Transverse colon (tissue), 4 donors: ENCODE measurements around the gene NOTCH3. TPM values are rescaled to one million over a fixed set of nuclear protein-coding genes. Genes with fewer than 3 reads are reported as not detected.

Experiments used
- DNase-seq: peaks from one replicate; pipeline ENCODE4 v3.0.0-alpha.2; 2019
- H3K27ac ChIP-seq, 4 donors: fragments of 200-600 bp; sonication (generic); 2 replicates each; pipeline ENCODE4 v1.5.1; 2016 to 2018; ENCODE audit warnings: inconsistent platforms in 4 of 4
- H3K27me3 ChIP-seq: fragments of 200-600 bp; sonication (generic); 2 replicates; pipeline ENCODE4 v1.5.1; 2017; ENCODE audit warnings: inconsistent platforms
- H3K36me3 ChIP-seq, 4 donors: fragments of 200-600 bp; sonication (generic); 2 replicates each; pipeline ENCODE4 v1.5.1; 2017 to 2019; ENCODE audit warnings: inconsistent platforms in 4 of 4
- H3K4me1 ChIP-seq, 4 donors: fragments of 200-600 bp; sonication (generic); 2 replicates each; pipeline ENCODE4 v1.5.1; 2017 to 2020; ENCODE audit warnings: inconsistent platforms in 4 of 4
- H3K4me3 ChIP-seq, 4 donors: fragments of 200-600 bp; sonication (generic); 1 replicate in 1 of 4; 2 replicates in 3 of 4; pipeline versions ENCODE4 v1.5.1 to v1.6.1; 2017 to 2019; ENCODE audit warnings: inconsistent platforms in 4 of 4
- H3K9me3 ChIP-seq, 2 donors: fragments of 200-600 bp; sonication (generic); 2 replicates each; pipeline ENCODE4 v1.5.1; 2017 to 2019; ENCODE audit warnings: inconsistent platforms in 2 of 2
- EP300 ChIP-seq: sonication (generic); formaldehyde crosslinking; IDR thresholded peaks from one replicate; pipeline ENCODE4 v1.6.1; 2017; ENCODE audit warnings: antibody characterized with exemption, low read depth
- POLR2A ChIP-seq: fragments of 450-650 bp; IDR thresholded peaks from one replicate; pipeline ENCODE4 v1.6.1; 2016; ENCODE audit warnings: antibody characterized with exemption, mild to moderate bottlenecking, moderate library complexity
- POLR2AphosphoS5 ChIP-seq, 3 donors: sonication (generic); formaldehyde crosslinking; IDR thresholded peaks; one replicate each; pipeline ENCODE4 v1.6.1; 2016; ENCODE audit warnings: antibody characterized with exemption in 3 of 3
- WGBS, 2 donors: methylation state at CpG; one replicate each; pipeline ENCODE4 v1.1.5; 2018; ENCODE audit warnings: low coverage in 1 of 2; 5-methylcytosine and 5-hydroxymethylcytosine counted together
- in situ Hi-C, 4 donors: fragments of 200-750 bp; cut with MboI; loops; one replicate each; pipeline versions ENCODE4 v1.15.0 to v1.15.1; 2017; ENCODE audit warnings: low sequenced_read_pairs in 3 of 4, low pct_ligation_motif_present in 1 of 4, low pct_unique_long_range_greater_than_20kb in 1 of 4
- intact Hi-C: fragments of 100-400 bp; cut with DNase I; formaldehyde crosslinking; loops from one replicate; pipeline ENCODE4 v1.15.1; 2023; ENCODE audit warnings: low total_unique reads
- total RNA-seq, 4 donors: library from RNA; depleted of rRNA; stranded (reverse); fragments of >200 nt; gene quantifications; one replicate each; pipeline ENCODE4 v1.1.0, GENCODE V29; 2016
- TF ChIP-seq, protein P1 (sequence below), 5 experiments: fragments of 200-600 bp in 3 of 5; fragments of 450-650 bp in 2 of 5; sonication (generic) in 3 of 5; IDR thresholded peaks; 1 replicate in 2 of 5; 2 replicates in 3 of 5; pipeline ENCODE4 v1.5.1; 2016 to 2017; ENCODE audit warnings: antibody characterized with exemption in 5 of 5, inconsistent platforms in 3 of 5, mild to moderate bottlenecking in 2 of 5, moderate library complexity in 1 of 5

Gene NOTCH3
- total RNA-seq, 4 donors from 2014 or later: 2.2 to 16.3 (median 4.7) TPM

DNA sequence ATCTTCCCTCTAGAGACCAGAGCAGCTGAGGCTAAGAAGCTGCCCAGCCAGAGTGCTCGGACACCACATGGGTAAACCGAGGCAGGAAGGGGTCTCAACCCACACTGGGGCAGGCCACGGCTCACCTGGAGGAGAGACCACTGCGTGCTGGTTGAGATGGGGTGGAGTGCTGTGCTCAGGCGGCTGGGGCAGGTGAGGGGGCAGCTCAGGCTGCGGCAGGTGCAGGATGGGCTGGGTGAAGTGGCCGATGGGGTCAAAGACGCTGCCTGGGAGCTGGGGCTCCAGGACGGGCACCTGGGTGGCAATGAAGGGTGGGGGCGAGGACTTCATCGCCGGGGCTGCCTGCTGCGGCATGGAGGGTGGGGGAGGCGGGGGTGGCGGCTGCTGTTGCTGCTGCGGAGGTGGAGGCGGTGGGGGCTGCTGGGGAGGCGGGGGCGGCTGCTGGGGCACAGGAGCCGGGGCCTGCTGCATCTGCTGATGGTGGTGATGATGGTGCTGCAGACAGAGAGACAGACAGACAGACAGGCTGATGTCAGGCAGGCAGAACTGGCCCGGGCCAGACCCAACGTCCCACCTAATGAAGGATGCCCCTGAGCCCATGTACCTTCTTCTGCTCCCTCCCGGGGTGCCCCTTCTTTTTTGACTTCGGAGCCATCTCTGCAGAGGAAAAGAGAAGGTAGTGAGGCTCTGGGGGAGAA lies 43.5 kb upstream of the NOTCH3 start:
- Histone ChIP-seq H3K4me3 (no peak overlapping the region), H3K9me3 (no peaks in the 10 kb centered on the region), H3K36me3 (peaks cover 0 to 21% (median 9%) of the 10 kb centered on the region in 4 donors), H3K4me1 (peaks cover 20 to 23% (median 21%) of the 10 kb centered on the region in 4 donors), H3K27me3 (no peaks in the 10 kb centered on the region), H3K27ac (no peak overlapping the region)
- no peak for DNase-seq
- in situ Hi-C loops: no loop called here
- intact Hi-C loops: no loop called here
- 90 to 100% methylated on average over 1 to 24 of the region's 24 CpGs for WGBS, 2 donors
- TF ChIP-seq, protein P1, sequence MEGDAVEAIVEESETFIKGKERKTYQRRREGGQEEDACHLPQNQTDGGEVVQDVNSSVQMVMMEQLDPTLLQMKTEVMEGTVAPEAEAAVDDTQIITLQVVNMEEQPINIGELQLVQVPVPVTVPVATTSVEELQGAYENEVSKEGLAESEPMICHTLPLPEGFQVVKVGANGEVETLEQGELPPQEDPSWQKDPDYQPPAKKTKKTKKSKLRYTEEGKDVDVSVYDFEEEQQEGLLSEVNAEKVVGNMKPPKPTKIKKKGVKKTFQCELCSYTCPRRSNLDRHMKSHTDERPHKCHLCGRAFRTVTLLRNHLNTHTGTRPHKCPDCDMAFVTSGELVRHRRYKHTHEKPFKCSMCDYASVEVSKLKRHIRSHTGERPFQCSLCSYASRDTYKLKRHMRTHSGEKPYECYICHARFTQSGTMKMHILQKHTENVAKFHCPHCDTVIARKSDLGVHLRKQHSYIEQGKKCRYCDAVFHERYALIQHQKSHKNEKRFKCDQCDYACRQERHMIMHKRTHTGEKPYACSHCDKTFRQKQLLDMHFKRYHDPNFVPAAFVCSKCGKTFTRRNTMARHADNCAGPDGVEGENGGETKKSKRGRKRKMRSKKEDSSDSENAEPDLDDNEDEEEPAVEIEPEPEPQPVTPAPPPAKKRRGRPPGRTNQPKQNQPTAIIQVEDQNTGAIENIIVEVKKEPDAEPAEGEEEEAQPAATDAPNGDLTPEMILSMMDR (IDR thresholded peaks at IDR 0.05): no peak

DNA sequence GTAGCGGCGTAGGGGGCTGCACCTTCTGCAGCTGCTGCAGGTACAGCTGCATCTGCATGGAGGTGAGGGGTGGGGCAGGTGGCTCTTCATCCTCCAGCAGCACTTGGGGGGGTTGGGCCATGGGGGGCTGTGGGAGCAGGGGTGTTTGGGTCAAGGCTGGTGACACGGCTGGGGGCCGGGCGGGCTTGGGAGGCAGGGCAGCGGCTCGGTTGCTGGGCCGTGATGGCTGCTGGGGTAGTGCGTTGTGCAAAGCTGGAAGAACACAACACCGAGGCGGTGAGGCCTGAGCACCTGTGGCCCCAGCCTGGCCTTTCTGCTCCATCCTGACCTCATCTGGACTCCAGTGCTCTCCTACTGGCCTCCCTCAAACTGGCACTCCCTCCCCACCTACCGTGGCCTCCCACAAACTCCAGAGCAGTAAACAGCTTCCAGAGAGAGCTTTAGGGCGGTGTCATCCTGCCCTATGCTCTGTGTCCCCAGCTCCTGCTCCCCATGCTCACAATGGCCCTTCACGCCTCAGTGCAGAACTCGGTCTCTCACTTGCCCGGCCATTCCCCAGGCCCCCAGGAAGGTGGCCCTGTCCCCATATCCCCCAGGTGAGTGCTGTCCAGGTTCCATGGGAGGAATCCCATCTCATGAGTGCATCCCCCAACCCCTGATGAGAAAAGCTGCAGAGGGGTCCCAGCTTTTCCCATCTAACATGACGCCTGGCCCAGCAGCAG lies 42.6 kb upstream of the NOTCH3 start:
- intact Hi-C loops: no loop called here
- DNase-seq: no peak
- Histone ChIP-seq H3K36me3 (peaks cover 0 to 30% (median 13%) of the 10 kb centered on the region in 4 donors), H3K4me3 (no peak overlapping the region), H3K4me1 (peaks cover 12 to 14% (median 14%) of the 10 kb centered on the region in 4 donors), H3K27me3 (no peaks in the 10 kb centered on the region), H3K27ac (no peak overlapping the region), H3K9me3 (no peaks in the 10 kb centered on the region)
- TF ChIP-seq POLR2AphosphoS5 (IDR thresholded peaks at IDR 0.05): no peak
- TF ChIP-seq EP300: no peak
- TF ChIP-seq, protein P1 (IDR thresholded peaks at IDR 0.05): no peak
- TF ChIP-seq POLR2A: no peak
- 92 to 97% methylated on average over 6 to 17 of the region's 17 CpGs for WGBS, 2 donors
- in situ Hi-C loops: no loop called here

DNA sequence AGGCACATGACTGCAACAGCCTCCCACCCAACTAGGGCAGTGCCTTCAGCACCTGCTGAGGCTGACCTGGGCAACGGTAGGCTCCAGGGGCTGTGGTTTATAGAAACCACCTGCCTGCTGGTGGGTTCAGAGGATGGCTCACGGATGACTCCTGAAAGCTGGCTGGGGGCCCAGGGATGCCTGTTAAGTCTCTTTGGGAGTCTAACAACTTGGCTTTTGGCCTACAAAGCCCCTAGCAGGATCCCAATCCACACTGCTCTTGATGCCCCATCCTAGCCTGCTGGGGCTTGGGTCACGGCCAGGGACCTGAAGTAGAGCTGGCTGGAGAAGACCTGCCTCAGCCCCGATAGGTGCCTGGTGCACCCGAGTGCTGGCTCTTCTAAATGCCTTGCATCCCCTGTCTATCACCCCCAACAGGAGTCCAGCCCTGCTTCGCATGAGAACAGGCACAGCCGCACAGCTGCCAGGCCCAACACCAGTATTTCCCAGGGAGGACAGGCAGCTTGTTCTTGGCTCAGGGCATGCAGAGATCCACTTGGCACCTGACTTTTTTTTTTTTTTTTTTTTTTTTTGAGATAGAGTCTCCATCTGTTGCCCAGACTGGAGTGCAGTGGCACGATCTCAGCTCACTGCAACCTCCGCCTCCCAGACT lies 40.6 kb upstream of the NOTCH3 start:
- Histone ChIP-seq H3K36me3 (peaks cover 0 to 44% (median 13%) of the 10 kb centered on the region in 4 donors), H3K9me3 (no peaks in the 10 kb centered on the region), H3K4me3 (no peak overlapping the region), H3K27ac (no peak overlapping the region), H3K4me1 (no peaks in the 10 kb centered on the region), H3K27me3 (no peaks in the 10 kb centered on the region)
- DNase-seq: no peak
- in situ Hi-C loops (no loop called here), intact Hi-C loops (no loop called here)
- WGBS, 2 donors: 87% methylated on average over 8 of the region's 9 CpGs; no CpG with 5 or more reads in 1 of the 2 donors
- TF ChIP-seq POLR2A (no peak), POLR2AphosphoS5 (IDR thresholded peaks at IDR 0.05) (no peak), EP300 (no peak)
- TF ChIP-seq, protein P1 (IDR thresholded peaks at IDR 0.05): no peak

DNA sequence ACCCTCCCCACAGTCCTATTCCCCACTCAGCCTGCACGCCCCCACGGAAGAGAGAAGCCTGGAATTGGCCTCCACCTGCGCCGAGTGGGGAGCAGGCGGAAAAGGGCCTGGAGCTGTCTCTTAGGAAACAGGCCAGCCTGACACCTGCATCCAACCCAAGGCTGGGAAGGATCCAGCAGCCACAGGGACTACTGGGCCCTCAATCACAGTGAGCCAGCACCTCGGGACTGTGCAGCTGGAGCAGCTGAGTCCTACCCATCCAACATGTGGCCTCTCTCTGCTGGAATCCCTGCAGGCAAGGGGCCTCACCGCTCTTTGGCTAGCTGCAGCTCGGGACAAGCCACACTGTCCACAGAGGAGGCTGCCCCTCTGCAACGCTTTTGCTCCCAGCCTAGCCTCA lies 39.7 kb upstream of the NOTCH3 start:
- intact Hi-C loops: no loop called here
- TF ChIP-seq POLR2A (no peak), POLR2AphosphoS5 (IDR thresholded peaks at IDR 0.05) (no peak), EP300 (no peak)
- TF ChIP-seq, protein P1 (IDR thresholded peaks at IDR 0.05): no peak
- Histone ChIP-seq H3K9me3 (no peaks in the 10 kb centered on the region), H3K4me1 (no peaks in the 10 kb centered on the region), H3K27me3 (no peaks in the 10 kb centered on the region), H3K27ac (no peak overlapping the region), H3K4me3 (no peak overlapping the region), H3K36me3 (peaks cover 0 to 44% (median 12%) of the 10 kb centered on the region in 4 donors)
- no peak for DNase-seq
- 89% methylated on average over 9 of the region's 9 CpGs; no CpG with 5 or more reads in 1 of the 2 donors for WGBS, 2 donors
- in situ Hi-C loops: no loop called here
